Endodermal cell (in vitro differentiated cells): ENCODE results near the gene MAML2. TPM values are rescaled to one million over a fixed set of nuclear protein-coding genes. Genes with fewer than 3 reads are reported as not detected.

Experiments
- DNase-seq: peaks from one replicate; pipeline ENCODE4 v3.0.0-alpha.2; 2017
- H3K27ac ChIP-seq: 2 replicates; pipeline ENCODE4 v1.5.1; 2013; ENCODE audit warnings: mild to moderate bottlenecking, low read depth, low read length, moderate library complexity
- H3K27me3 ChIP-seq: 2 replicates; pipeline ENCODE4 v1.6.1; 2013; ENCODE audit warnings: mild to moderate bottlenecking, low read length, moderate library complexity; ENCODE audit not compliant: insufficient read depth, control insufficient read depth, poor library complexity, severe bottlenecking
- H3K36me3 ChIP-seq: 2 replicates; pipeline ENCODE4 v1.7.0; 2013; ENCODE audit warnings: mild to moderate bottlenecking, low read length, moderate library complexity; ENCODE audit not compliant: control insufficient read depth, insufficient read depth
- H3K4me1 ChIP-seq: one replicate; pipeline ENCODE4 v1.7.0; 2013; ENCODE audit warnings: low read length; ENCODE audit not compliant: control insufficient read depth, insufficient read depth
- H3K4me3 ChIP-seq: 2 replicates; pipeline ENCODE4 v1.5.1; 2013; ENCODE audit warnings: mild to moderate bottlenecking, low read length, moderate library complexity
- H3K9ac ChIP-seq: 2 replicates; pipeline ENCODE4 v1.6.1; 2013; ENCODE audit warnings: mild to moderate bottlenecking, low read length, moderate library complexity; ENCODE audit not compliant: poor library complexity, severe bottlenecking; ENCODE audit errors: extremely low read depth
- H3K9me3 ChIP-seq: 2 replicates; pipeline ENCODE4 v1.6.1; 2013; ENCODE audit warnings: mild to moderate bottlenecking, low read length, moderate library complexity; ENCODE audit not compliant: control insufficient read depth
- H3K27ac Mint-ChIP-seq: 2 replicates; pipeline ENCODE4 v1.8.0; 2020; ENCODE audit warnings: mixed read lengths
- H3K27me3 Mint-ChIP-seq: 2 replicates; pipeline ENCODE4 v1.8.0; 2021; ENCODE audit warnings: mild to moderate bottlenecking, mixed read lengths; ENCODE audit not compliant: insufficient read depth
- H3K36me3 Mint-ChIP-seq: 2 replicates; pipeline ENCODE4 v1.8.0; 2020; ENCODE audit warnings: low read depth, mixed read lengths
- H3K4me1 Mint-ChIP-seq: 2 replicates; pipeline ENCODE4 v1.8.0; 2020; ENCODE audit warnings: mixed read lengths
- H3K4me3 Mint-ChIP-seq: 2 replicates; pipeline ENCODE4 v1.8.0; 2020; ENCODE audit warnings: mild to moderate bottlenecking, moderate library complexity, mixed read lengths
- H3K9me3 Mint-ChIP-seq: 2 replicates; pipeline ENCODE4 v1.8.0; 2020; ENCODE audit warnings: mild to moderate bottlenecking, mixed read lengths
- WGBS, 2 experiments: methylation state at CpG; one replicate each; pipeline versions ENCODE4 v1.1.5 to v1.1.7; 2013; ENCODE audit warnings: missing lambda C conversion rate in 2 of 2, mixed read lengths in 1 of 2; ENCODE audit not compliant: insufficient coverage in 1 of 2, insufficient read length in 1 of 2; 5-methylcytosine and 5-hydroxymethylcytosine counted together
- total RNA-seq, 2 donors: library from RNA; stranded (reverse); fragmentation: NEBNext Ultra II Directional in 1 of 2; extraction: Animal tissue kit (Norgen Biotek cat#: 25700) in 1 of 2; gene quantifications; 2 replicates in 1 of 2; 3 replicates in 1 of 2; pipeline ENCODE4 v1.2.1, GENCODE V29; 2021
- TF ChIP-seq, protein P1 (sequence below): fragments of 200-600 bp; sonication (generic); conservative IDR thresholded peaks from 2 replicates; pipeline ENCODE4 v1.5.0; 2021; ENCODE audit warnings: antibody characterized with exemption, mild to moderate bottlenecking

The MAML2 gene
- total RNA-seq, 2 donors from 2014 or later = 6.6 to 8.0 TPM

DNA sequence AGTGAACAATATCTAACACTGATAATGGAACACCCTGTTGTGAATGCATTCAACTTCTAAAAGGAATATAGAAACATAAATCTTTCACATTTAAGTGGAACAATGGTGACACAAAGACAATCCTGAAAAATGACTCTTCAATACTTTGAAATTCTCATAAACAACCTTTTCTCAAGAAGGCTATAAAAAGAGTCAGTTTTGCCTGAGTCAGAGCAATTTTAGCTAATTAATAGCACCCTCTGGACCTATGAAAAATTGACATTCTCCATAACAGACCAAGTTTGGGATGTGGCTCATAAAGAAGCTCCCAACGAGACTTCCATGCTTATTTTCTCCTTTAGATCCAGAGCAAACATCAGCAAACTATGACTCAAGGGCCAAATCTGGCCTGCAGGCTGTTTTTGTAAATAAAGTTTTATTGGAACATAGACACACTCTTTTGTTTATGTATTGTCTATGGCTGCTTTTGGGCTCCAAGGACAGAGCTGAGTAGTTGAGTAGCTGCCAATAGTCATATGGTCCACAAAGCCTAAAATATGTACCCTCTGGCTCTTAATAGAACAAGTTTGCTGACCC lies 108.0 kb downstream of the MAML2 start:
- H3K4me3 Mint-ChIP-seq = no peak overlapping the region
- no peaks in the 10 kb centered on the region for H3K36me3 ChIP-seq
- no peak for DNase-seq
- peaks cover 28% of the 10 kb centered on the region for H3K4me1 ChIP-seq
- peaks cover 5% of the 10 kb centered on the region for H3K36me3 Mint-ChIP-seq
- no peak overlapping the region for H3K9ac ChIP-seq
- peaks cover 19% of the 10 kb centered on the region for H3K4me1 Mint-ChIP-seq
- TF ChIP-seq, protein P1, sequence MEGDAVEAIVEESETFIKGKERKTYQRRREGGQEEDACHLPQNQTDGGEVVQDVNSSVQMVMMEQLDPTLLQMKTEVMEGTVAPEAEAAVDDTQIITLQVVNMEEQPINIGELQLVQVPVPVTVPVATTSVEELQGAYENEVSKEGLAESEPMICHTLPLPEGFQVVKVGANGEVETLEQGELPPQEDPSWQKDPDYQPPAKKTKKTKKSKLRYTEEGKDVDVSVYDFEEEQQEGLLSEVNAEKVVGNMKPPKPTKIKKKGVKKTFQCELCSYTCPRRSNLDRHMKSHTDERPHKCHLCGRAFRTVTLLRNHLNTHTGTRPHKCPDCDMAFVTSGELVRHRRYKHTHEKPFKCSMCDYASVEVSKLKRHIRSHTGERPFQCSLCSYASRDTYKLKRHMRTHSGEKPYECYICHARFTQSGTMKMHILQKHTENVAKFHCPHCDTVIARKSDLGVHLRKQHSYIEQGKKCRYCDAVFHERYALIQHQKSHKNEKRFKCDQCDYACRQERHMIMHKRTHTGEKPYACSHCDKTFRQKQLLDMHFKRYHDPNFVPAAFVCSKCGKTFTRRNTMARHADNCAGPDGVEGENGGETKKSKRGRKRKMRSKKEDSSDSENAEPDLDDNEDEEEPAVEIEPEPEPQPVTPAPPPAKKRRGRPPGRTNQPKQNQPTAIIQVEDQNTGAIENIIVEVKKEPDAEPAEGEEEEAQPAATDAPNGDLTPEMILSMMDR = no peak
- no peak overlapping the region for H3K27ac ChIP-seq
- no peaks in the 10 kb centered on the region for H3K27me3 Mint-ChIP-seq
- 83 to 85% methylated on average over 1 of the region's 1 CpG for WGBS, 2 experiments
- no peaks in the 10 kb centered on the region for H3K9me3 ChIP-seq
- H3K9me3 Mint-ChIP-seq = peaks cover 2% of the 10 kb centered on the region
- H3K4me3 ChIP-seq = no peak overlapping the region
- no peaks in the 10 kb centered on the region for H3K27me3 ChIP-seq
- no peak overlapping the region for H3K27ac Mint-ChIP-seq

DNA sequence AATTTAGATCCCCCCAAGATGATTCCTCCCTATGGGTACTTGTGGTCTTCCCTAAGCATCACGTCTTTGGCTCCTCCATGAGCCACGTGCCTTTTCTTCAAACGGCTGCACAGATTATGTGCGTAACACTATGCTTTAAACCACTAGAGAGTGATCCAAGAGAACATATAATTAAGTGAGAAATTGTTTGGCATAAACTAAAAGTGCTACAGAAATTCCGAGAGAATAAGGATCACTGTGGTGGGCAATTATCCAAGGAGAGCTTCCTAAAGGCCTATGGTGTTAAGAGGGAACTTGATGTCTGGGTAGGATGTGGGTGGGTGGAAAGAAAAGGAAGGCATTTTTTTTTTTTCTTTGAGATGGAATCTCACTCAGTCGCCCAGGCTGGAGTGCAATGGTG lies 110.9 kb downstream of the MAML2 start:
- no peaks in the 10 kb centered on the region for H3K9me3 ChIP-seq
- no peaks in the 10 kb centered on the region for H3K36me3 ChIP-seq
- Mint-ChIP-seq H3K27ac (no peak overlapping the region), H3K9me3 (peaks cover 2% of the 10 kb centered on the region), H3K4me3 (no peak overlapping the region), H3K36me3 (peaks cover 5% of the 10 kb centered on the region), H3K27me3 (no peaks in the 10 kb centered on the region), H3K4me1 (peaks cover 33% of the 10 kb centered on the region)
- DNase-seq = no peak
- no peak overlapping the region for H3K27ac ChIP-seq
- peaks cover 20% of the 10 kb centered on the region for H3K4me1 ChIP-seq
- 94 to 96% methylated on average over 5 to 6 of the region's 6 CpGs for WGBS, 2 experiments
- no peaks in the 10 kb centered on the region for H3K27me3 ChIP-seq
- TF ChIP-seq, protein P1 = no peak
- no peak overlapping the region for H3K4me3 ChIP-seq
- no peak overlapping the region for H3K9ac ChIP-seq

DNA sequence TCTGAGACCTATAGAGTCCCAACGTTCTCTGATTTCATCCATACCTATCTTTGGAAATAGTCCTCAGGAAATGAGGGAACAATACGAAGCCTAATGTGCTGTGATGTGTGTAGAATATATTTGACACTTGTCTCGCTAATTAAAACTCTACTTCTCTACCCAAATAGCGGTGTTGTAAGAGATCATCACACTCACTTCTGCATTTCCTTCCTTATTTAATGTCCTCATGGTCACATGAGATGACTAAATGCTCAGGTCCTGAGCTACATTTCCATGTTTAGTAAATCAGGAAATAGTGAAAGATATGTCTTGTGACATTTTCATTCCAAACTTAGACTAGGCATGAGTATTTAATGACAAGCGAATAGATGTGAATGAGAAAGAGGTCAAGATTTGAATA lies 112.3 kb downstream of the MAML2 start:
- Mint-ChIP-seq H3K9me3 (peaks cover 2% of the 10 kb centered on the region), H3K27ac (no peak overlapping the region), H3K4me1 (peaks cover 30% of the 10 kb centered on the region), H3K27me3 (no peaks in the 10 kb centered on the region), H3K4me3 (no peak overlapping the region), H3K36me3 (peaks cover 5% of the 10 kb centered on the region)
- peaks cover 6% of the 10 kb centered on the region for H3K4me1 ChIP-seq
- no peaks in the 10 kb centered on the region for H3K36me3 ChIP-seq
- no peaks in the 10 kb centered on the region for H3K9me3 ChIP-seq
- no peaks in the 10 kb centered on the region for H3K27me3 ChIP-seq
- no peak for DNase-seq
- H3K4me3 ChIP-seq = no peak overlapping the region
- TF ChIP-seq, protein P1 = no peak
- H3K27ac ChIP-seq = no peak overlapping the region
- H3K9ac ChIP-seq = no peak overlapping the region
- 95 to 100% methylated on average over 1 to 4 of the region's 5 CpGs for WGBS, 2 experiments
